ENCODE measurements around the gene DHRS3.
"Not testable (repeated sequence)": the region's sequence is repeated elsewhere in the genome, so short reads cannot be mapped to it uniquely, and the experiment has no call there.

The DHRS3 gene

GRCh38 chr1:12549460-12550349 is 68.3 kb downstream of the DHRS3 start:
- peak; percentile 68 for DNase-seq

GRCh38 chr1:12548973-12549459 is 69.0 kb downstream of the DHRS3 start:
- DNase-seq, result no peak

- no peak for DNase-seq
Measured at GRCh38 chr1:12548279-12548972, 69.6 kb downstream of the DHRS3 start.

GRCh38 chr1:12547586-12548225 is 70.3 kb downstream of the DHRS3 start:
- DNase-seq, result no peak

GRCh38 chr1:12546771-12547585 is 71.0 kb downstream of the DHRS3 start:
- no peak for DNase-seq

- DNase-seq, result no peak
Measured at GRCh38 chr1:12544992-12545391, 73.0 kb downstream of the DHRS3 start.

- no peak for DNase-seq
Measured at GRCh38 chr1:12544357-12544756, 73.7 kb downstream of the DHRS3 start.

GRCh38 chr1:12543740-12544154 is 74.3 kb downstream of the DHRS3 start:
- no peak for DNase-seq

- no peak for DNase-seq
Measured at GRCh38 chr1:12542616-12543592, 75.1 kb downstream of the DHRS3 start.

- DNase-seq, result no peak
Measured at GRCh38 chr1:12542138-12542465, 75.9 kb downstream of the DHRS3 start.

- no peak for DNase-seq
Measured at GRCh38 chr1:12541274-12542137, 76.5 kb downstream of the DHRS3 start.

- DNase-seq, result no peak
Measured at GRCh38 chr1:12540580-12541273, 77.3 kb downstream of the DHRS3 start.

- peak; percentile 95 for DNase-seq
Measured at GRCh38 chr1:12539705-12540579, 78.1 kb downstream of the DHRS3 start.

GRCh38 chr1:12539320-12539704 is 78.7 kb downstream of the DHRS3 start:
- DNase-seq, result no peak

- not testable (repeated sequence) for DNase-seq
Measured at GRCh38 chr1:12538536-12538935, 79.5 kb downstream of the DHRS3 start.

GRCh38 chr1:12537906-12538461 is 80.0 kb downstream of the DHRS3 start:
- no peak for DNase-seq

GRCh38 chr1:12537294-12537693 is 80.7 kb downstream of the DHRS3 start:
- DNase-seq, result no peak

GRCh38 chr1:12536023-12536639 is 81.9 kb downstream of the DHRS3 start:
- DNase-seq, result no peak
